ENCODE results near the gene SLC34A1.

Gene SLC34A1

DNA sequence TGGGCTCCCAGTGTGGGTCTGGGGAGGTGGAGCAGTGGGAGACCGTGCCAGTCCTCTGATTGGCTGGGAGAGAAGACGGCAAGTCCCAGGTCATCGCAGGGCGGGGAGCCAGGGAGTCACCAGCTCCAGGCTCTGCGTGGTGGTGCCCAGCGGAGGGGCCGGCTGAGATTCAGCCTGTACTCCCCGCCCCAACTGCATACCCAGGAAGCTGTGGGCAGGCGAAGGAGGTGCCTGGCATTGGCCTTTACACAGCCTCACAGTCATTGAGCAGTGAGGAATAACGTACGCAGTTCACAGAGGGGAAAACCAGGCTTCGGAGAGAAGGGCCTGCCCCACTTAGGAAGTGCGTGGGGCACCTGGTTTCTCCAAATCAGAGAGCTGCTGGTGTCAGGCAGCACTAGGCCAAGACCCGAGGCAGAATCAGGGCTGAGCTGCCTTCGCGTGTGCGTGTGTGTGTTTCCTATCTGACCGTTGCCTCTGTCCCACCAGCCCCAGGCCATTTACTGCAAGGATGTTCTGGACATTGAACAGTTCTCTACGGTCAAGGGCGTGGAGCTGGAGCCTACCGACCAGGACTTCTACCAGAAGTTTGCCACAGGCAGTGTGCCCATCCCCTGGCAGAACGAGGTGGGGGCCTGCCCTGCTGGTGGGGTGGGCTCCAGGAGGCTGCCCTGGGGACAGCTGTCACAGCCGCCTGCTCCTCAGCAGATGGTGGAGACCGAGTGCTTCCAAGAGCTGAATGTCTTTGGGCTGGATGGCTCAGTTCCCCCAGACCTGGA lies 56.2 kb downstream of the SLC34A1 start:
- no peak for TF ChIP-seq POLR2AphosphoS5 (IDR thresholded peaks at IDR 0.05; ENCODE audit: borderline replicate concordance, low read depth, low read length)
- no peak for TF ChIP-seq FOXP2 (optimal IDR thresholded peaks at IDR 0.05; ENCODE audit: control extremely low read depth, extremely low read length, insufficient read depth)
- TF ChIP-seq EZH2 (IDR thresholded peaks at IDR 0.05) = no peak
- no peak overlapping the region for H3K9ac ChIP-seq (ENCODE audit: insufficient read length)
- H3K4me3 ChIP-seq = no peak overlapping the region
- H3K9me3 ChIP-seq (ENCODE audit: low read depth, low read length) = no peaks in the 10 kb centered on the region
- DNase-seq (ENCODE audit: low read depth, low spot score) = no peak
- no peak overlapping the region for H3K27ac ChIP-seq
- no peaks in the 10 kb centered on the region; the same call in 1 of the 2 replicates for H3K36me3 ChIP-seq (ENCODE audit: insufficient read depth, low read length)

DNA sequence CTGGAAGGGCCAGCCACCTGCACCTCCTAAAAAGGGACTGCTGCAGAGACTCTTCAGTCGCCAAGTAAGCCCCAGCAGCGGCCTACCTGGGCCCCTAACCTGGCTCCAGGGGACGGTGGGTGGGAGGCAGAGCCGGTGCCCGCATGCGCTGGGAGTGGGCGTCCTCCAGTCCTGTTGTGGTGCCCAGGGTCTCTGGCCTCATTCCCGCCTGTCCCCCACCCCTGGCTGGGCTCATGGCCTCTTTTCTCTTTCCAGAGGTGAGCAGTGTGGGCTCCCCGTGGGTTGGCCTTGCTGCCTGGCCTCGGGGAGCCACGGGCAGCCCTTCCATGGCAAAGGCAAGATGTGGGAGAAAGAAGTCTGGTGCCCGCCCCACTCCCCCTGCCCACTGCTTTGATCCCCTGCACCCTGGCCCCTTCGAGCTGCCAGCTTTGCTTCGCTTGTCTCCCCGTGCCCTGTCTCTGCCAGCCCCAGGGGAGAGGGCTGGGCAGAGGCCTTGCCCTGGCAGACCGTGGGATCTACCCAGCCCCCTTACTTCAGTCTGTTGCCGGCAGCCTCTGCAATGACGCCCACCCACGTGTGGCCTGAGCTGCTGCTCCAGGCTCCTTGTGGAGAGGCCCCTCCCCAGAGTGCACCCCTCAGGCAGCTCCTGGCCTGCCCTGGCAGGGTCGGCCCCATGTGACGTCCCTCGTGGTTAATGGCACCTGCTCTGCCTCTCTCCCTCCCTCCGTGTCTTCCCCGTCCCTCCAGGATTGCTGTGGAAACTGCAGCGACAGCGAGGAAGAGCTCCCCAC lies 57.0 kb downstream of the SLC34A1 start:
- no peak for DNase-seq (ENCODE audit: low read depth, low spot score)
- Histone ChIP-seq H3K36me3 (ENCODE audit: insufficient read depth, low read length) (no peaks in the 10 kb centered on the region), H3K27ac (no peak overlapping the region), H3K9me3 (ENCODE audit: low read depth, low read length) (no peaks in the 10 kb centered on the region), H3K4me3 (no peak overlapping the region), H3K9ac (ENCODE audit: insufficient read length) (no peak overlapping the region)
- no peak for TF ChIP-seq EZH2 (IDR thresholded peaks at IDR 0.05)
- no peak for TF ChIP-seq POLR2AphosphoS5 (IDR thresholded peaks at IDR 0.05; ENCODE audit: borderline replicate concordance, low read depth, low read length)
- no peak for TF ChIP-seq FOXP2 (optimal IDR thresholded peaks at IDR 0.05; ENCODE audit: control extremely low read depth, extremely low read length, insufficient read depth)

DNA sequence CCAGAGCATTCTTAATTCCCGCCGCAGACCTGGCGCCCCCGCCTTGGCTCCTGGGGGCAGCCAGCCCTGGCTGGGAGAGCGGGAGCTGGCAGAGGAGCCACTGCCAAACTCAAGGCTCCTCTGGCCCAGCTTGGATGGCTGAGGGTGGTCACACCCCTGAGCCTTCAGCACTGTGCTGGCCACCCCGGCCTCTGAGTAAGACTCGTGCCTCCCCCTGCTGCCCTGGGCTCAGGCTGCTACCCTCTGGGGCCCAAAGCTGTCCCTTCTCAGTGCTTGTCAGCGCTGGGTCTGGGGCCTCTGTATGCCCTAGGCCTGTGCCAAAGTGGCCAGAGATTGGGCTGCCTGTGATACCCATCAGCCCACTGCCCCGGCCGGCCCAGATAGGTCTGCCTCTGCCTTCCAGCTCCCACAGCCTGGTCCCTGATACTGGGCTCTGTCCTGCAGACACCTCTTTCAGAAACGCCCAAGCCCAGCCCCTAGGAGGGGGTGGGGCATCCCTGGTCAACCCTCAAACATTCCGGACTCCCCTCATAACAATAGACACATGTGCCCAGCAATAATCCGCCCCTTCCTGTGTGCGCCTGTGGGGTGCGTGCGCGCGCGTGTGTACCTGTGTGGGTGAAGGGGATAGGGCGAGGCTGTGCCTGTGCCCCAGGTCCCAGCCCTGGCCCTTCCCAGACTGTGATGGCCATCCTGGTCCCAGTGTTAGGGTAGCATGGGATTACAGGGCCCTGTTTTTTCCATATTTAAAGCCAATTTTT lies 58.0 kb downstream of the SLC34A1 start:
- no peak for TF ChIP-seq FOXP2 (optimal IDR thresholded peaks at IDR 0.05; ENCODE audit: control extremely low read depth, extremely low read length, insufficient read depth)
- TF ChIP-seq EZH2 (IDR thresholded peaks at IDR 0.05) = no peak
- no peak for TF ChIP-seq POLR2AphosphoS5 (IDR thresholded peaks at IDR 0.05; ENCODE audit: borderline replicate concordance, low read depth, low read length)
- Histone ChIP-seq H3K36me3 (ENCODE audit: insufficient read depth, low read length) (no peaks in the 10 kb centered on the region), H3K4me3 (no peak overlapping the region), H3K9me3 (ENCODE audit: low read depth, low read length) (no peaks in the 10 kb centered on the region), H3K27ac (no peak overlapping the region), H3K9ac (ENCODE audit: insufficient read length) (no peak overlapping the region)
- no peak for DNase-seq (ENCODE audit: low read depth, low spot score)

DNA sequence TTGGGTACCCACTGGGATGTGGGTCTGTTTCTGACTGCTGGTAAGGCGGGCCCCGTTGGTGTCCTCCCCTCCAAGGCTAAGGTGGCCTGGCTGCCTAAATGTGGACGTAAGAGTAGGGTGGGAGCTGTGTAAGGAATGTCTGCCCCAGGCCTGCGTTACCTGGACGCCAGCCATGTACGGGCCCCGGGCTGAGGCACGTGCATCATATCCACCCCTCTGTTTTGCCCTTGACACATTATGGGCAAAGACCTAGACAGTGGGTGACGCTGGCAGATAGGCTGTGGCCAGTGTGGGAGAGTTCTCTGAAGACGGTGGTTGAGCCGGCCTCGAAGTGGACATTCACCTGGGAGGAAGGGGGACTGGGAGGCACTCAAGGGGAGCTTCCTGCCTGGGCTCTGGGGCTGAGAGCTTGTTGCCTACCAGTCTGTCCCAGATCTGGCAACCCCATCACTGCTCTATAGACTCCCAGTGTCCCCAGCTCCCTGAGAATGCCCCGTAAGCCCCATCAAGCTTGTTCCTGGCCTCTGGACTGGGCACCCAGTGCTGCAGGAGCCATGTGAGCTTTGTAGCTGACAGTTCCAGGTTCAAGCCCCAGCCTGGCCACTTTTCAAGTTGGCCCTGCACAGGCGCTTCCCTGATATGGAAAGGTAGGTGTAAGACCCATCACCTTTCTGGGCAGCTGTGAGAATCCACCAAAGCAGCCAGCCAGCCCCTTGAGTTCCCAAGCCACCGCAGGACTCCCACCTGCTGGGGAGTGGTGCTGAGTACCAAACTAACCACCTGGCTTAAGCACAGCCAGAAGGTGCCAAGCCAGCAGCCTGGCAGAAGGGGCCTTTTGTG lies 59.1 kb downstream of the SLC34A1 start:
- TF ChIP-seq POLR2AphosphoS5 (IDR thresholded peaks at IDR 0.05; ENCODE audit: borderline replicate concordance, low read depth, low read length) (no peak), EZH2 (IDR thresholded peaks at IDR 0.05) (no peak), FOXP2 (optimal IDR thresholded peaks at IDR 0.05; ENCODE audit: control extremely low read depth, extremely low read length, insufficient read depth) (no peak)
- Histone ChIP-seq H3K27ac (no peak overlapping the region), H3K36me3 (ENCODE audit: insufficient read depth, low read length) (no peaks in the 10 kb centered on the region), H3K9ac (ENCODE audit: insufficient read length) (no peak overlapping the region), H3K4me3 (no peak overlapping the region), H3K9me3 (ENCODE audit: low read depth, low read length) (no peaks in the 10 kb centered on the region)
- no peak for DNase-seq (ENCODE audit: low read depth, low spot score)

DNA sequence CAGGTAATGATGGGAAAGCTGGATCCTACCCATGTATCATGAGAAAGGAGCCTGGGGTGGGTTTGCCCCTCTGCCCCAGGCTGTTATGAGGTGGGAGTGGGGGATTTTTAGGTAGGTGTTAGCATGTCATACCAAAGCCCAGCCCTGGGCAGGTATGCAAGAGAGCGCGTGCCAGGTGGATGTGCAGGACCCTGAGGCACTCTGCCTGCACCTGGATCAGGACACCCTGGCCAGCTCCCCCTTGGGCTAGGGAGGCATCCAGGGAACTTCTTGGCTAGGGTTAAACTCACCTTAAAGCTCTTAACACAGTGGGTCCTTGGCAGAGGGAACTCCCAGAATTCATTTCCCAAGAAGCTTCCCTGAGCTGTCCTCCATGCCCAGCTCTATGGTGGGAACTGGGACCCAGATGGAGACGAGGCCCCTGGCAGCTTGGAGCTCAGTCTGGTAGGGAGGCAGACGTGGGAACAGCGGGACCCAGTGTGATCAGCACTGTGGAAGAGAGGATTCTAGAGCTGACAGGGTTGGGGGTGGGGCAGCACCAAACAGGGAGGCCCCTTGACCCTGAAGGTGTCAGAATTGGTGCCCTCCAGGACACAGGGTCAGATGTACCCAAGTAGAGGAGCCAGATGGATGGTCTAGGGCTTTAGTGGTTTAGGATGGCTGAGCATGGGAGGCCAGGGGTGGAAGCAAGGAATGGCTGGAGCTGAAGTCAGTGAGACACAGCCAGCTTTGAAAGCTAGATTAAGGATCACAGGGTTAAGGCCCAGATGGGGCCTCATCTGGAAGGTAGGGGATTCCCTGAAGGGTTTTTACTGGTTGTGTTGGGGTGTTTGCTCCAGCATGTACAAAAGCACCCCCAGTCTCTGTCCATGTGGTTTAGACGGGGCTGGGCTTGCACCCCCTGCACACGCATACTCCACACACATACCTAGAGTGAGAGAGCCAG lies 60.1 kb downstream of the SLC34A1 start:
- H3K36me3 ChIP-seq (ENCODE audit: insufficient read depth, low read length) = no peaks in the 10 kb centered on the region
- no peak overlapping the region for H3K9ac ChIP-seq (ENCODE audit: insufficient read length)
- DNase-seq (ENCODE audit: low read depth, low spot score) = no peak
- H3K27ac ChIP-seq = no peak overlapping the region
- H3K9me3 ChIP-seq (ENCODE audit: low read depth, low read length) = no peaks in the 10 kb centered on the region
- TF ChIP-seq EZH2 (IDR thresholded peaks at IDR 0.05) (no peak), POLR2AphosphoS5 (IDR thresholded peaks at IDR 0.05; ENCODE audit: borderline replicate concordance, low read depth, low read length) (no peak; the same call in none of the 2 replicates), FOXP2 (optimal IDR thresholded peaks at IDR 0.05; ENCODE audit: control extremely low read depth, extremely low read length, insufficient read depth) (no peak)
- H3K4me3 ChIP-seq = no peak overlapping the region

DNA sequence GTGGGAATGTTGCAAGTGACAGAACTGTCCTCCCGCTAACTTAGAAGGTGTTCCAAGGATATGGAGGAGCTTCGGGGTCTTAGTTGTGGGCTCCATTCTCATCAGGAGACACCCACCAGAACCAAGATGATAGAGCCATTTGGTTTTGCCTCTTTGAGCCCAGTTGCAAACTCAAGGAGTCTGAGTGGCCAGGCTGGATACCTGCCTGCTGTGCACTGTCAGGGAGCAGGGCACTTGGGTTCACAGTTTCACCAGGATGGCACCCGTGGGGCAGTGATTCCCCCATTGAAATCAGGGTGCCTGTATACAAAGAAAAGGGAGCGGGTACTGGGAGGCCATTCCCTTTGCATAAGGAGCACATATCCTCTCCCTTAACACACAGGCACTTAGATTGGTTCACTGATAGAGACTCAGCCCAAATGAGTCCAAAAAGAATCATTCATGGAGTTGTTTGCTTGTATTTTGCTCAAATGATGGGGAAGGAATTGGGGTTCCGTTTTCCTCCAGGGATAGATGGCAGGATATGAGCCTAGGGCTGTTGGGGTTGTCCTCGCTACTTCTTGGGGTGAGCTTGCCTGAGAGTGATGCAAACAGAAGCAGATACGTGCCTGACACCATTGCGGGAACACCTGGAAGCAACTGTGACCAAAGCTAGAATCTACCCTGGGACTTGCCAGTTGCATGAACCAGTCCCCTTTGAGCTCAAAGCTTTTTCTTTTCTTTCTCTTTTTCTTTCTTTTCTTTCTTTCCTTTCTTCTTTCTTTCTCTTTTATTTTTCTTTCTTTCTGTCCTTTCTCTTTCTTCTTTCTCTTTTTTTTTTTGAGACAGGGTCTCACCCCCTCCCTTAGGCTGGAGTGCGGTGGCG lies 61.0 kb downstream of the SLC34A1 start:
- no peak overlapping the region for H3K27ac ChIP-seq
- no peak for DNase-seq (ENCODE audit: low read depth, low spot score)
- H3K36me3 ChIP-seq (ENCODE audit: insufficient read depth, low read length) = no peaks in the 10 kb centered on the region
- H3K4me3 ChIP-seq = peak overlapping the region; percentile 88
- no peak for TF ChIP-seq FOXP2 (optimal IDR thresholded peaks at IDR 0.05; ENCODE audit: control extremely low read depth, extremely low read length, insufficient read depth)
- no peak for TF ChIP-seq POLR2AphosphoS5 (IDR thresholded peaks at IDR 0.05; ENCODE audit: borderline replicate concordance, low read depth, low read length)
- no peak for TF ChIP-seq EZH2 (IDR thresholded peaks at IDR 0.05)
- no peak overlapping the region for H3K9ac ChIP-seq (ENCODE audit: insufficient read length)
- no peaks in the 10 kb centered on the region for H3K9me3 ChIP-seq (ENCODE audit: low read depth, low read length)
